B cell (primary cell): ENCODE measurements around the gene SSU72. TPM values are rescaled to one million over a fixed set of nuclear protein-coding genes. Genes with fewer than 3 reads are reported as not detected.

ENCODE experiments used
- ATAC-seq: fragments of 200-7000 bp; cut with Tn5 transposase; one replicate; pipeline ENCODE4 v1.10.0; 2021; ENCODE audit warnings: low read depth, mild to moderate bottlenecking, moderate number of reproducible peaks, moderate library complexity
- CTCF ChIA-PET: fragments of 350-600 bp; sonication (Branson Sonifier 250); formaldehyde crosslinking; loops from one replicate; lab custom pipeline; 2021; ENCODE audit warnings: antibody characterized with exemption, inconsistent platforms; lab: Charles Lee
- POLR2A ChIA-PET: fragments of 350-600 bp; sonication (Branson Sonifier 250); formaldehyde crosslinking; loops from one replicate; lab custom pipeline; 2021; ENCODE audit warnings: antibody characterized with exemption; lab: Charles Lee
- DNase-seq: peaks from one replicate; pipeline ENCODE4 v3.0.0; 2013
- H2AFZ ChIP-seq: 2 replicates; pipeline ENCODE4 v1.6.1; 2012; ENCODE audit warnings: mild to moderate bottlenecking, low read depth, low read length; ENCODE audit not compliant: insufficient read depth, poor library complexity, severe bottlenecking
- H3K27ac ChIP-seq, 2 donors: 1 replicate in 1 of 2; 2 replicates in 1 of 2; pipeline ENCODE4 v1.5.1; 2012 to 2013; ENCODE audit warnings: low read length in 2 of 2, mild to moderate bottlenecking in 2 of 2, moderate library complexity in 1 of 2
- H3K27me3 ChIP-seq, 4 experiments: fragments of 200-600 bp in 1 of 4; sonication (generic) in 1 of 4; replicated peaks in 1 of 4; 1 replicate in 2 of 4; 2 replicates in 2 of 4; pipeline versions ENCODE4 v1.6.1 to v1.7.0; 2013 to 2016; ENCODE audit warnings: low read length in 3 of 4, mild to moderate bottlenecking in 2 of 4, mixed read lengths in 1 of 4, moderate library complexity in 1 of 4; ENCODE audit not compliant: insufficient read depth in 4 of 4, control insufficient read depth in 3 of 4; ENCODE audit errors: control extremely low read depth in 1 of 4
- H3K36me3 ChIP-seq, 2 experiments: replicated peaks in 1 of 2; 1 replicate in 1 of 2; 2 replicates in 1 of 2; pipeline versions ENCODE4 v1.6.1 to v1.7.1; 2013; ENCODE audit warnings: low read length in 1 of 2; ENCODE audit not compliant: insufficient read depth in 2 of 2, control insufficient read depth in 1 of 2; ENCODE audit errors: control extremely low read depth in 1 of 2, extremely low read depth in 1 of 2
- H3K4me1 ChIP-seq, 2 donors: fragments of 200-600 bp in 1 of 2; sonication (generic) in 1 of 2; 1 replicate in 1 of 2; 2 replicates in 1 of 2; pipeline versions ENCODE4 v1.5.1 to v1.6.1; 2013 to 2017; ENCODE audit warnings: low read length in 2 of 2; ENCODE audit not compliant: control insufficient read depth in 2 of 2, insufficient read depth in 2 of 2
- H3K4me2 ChIP-seq: replicated peaks from 2 replicates; pipeline ENCODE3; 2012; ENCODE audit warnings: mild to moderate bottlenecking, low read depth, low read length; ENCODE audit not compliant: poor library complexity, severe bottlenecking
- H3K4me3 ChIP-seq, 5 experiments: fragments of 200-600 bp in 1 of 5; sonication (generic) in 1 of 5; 1 replicate in 3 of 5; 2 replicates in 2 of 5; pipeline versions ENCODE4 v1.5.1 to v1.7.0; 2011 to 2016; ENCODE audit warnings: low read length in 4 of 5, mild to moderate bottlenecking in 4 of 5, low read depth in 2 of 5, control low read depth in 1 of 5, moderate library complexity in 1 of 5; ENCODE audit not compliant: insufficient read depth in 1 of 5; ENCODE audit errors: control extremely low read depth in 1 of 5, extremely low read depth in 1 of 5
- H3K79me2 ChIP-seq: fragments of 200-600 bp; sonication (generic); one replicate; pipeline ENCODE4 v1.6.0; 2016; ENCODE audit warnings: low read length; ENCODE audit not compliant: control insufficient read depth, insufficient read depth
- H3K9ac ChIP-seq: fragments of 200-600 bp; sonication (generic); 2 replicates; pipeline ENCODE4 v1.6.1; 2017; ENCODE audit warnings: mild to moderate bottlenecking, low read length, moderate library complexity
- H3K9me3 ChIP-seq, 3 donors: one replicate each; pipeline versions ENCODE4 v1.6.1 to v1.7.1; 2013; ENCODE audit warnings: low read length in 2 of 3; ENCODE audit not compliant: control insufficient read depth in 2 of 3, insufficient read depth in 1 of 3; ENCODE audit errors: control extremely low read depth in 1 of 3
- H4K20me1 ChIP-seq: 2 replicates; pipeline ENCODE4 v1.6.0; 2012; ENCODE audit warnings: mild to moderate bottlenecking, low read length; ENCODE audit not compliant: insufficient read depth, control insufficient read depth, poor library complexity, severe bottlenecking
- H3K27ac Mint-ChIP-seq: one replicate; pipeline ENCODE4 v1.8.0; 2021; ENCODE audit warnings: mixed read lengths
- H3K27me3 Mint-ChIP-seq: one replicate; pipeline ENCODE4 v1.8.0; 2021; ENCODE audit warnings: mixed read lengths
- H3K4me1 Mint-ChIP-seq: one replicate; pipeline ENCODE4 v1.8.0; 2021; ENCODE audit warnings: mixed read lengths
- H3K4me3 Mint-ChIP-seq: one replicate; pipeline ENCODE4 v1.8.0; 2021; ENCODE audit warnings: mixed read lengths
- H3K9me3 Mint-ChIP-seq: one replicate; pipeline ENCODE4 v1.8.0; 2022; ENCODE audit warnings: mixed read lengths; ENCODE audit not compliant: insufficient read depth
- EZH2 ChIP-seq: IDR thresholded peaks from 2 replicates; pipeline ENCODE4 v1.6.1; 2012; ENCODE audit warnings: borderline replicate concordance, low read depth, mild to moderate bottlenecking, moderate library complexity, low read length; ENCODE audit not compliant: insufficient read depth, poor library complexity, severe bottlenecking
- WGBS: methylation state at CpG from one replicate; pipeline ENCODE4 v1.1.5; 2013; ENCODE audit warnings: missing lambda C conversion rate; ENCODE audit not compliant: insufficient coverage; 5-methylcytosine and 5-hydroxymethylcytosine counted together
- intact Hi-C: fragments of 100-400 bp; cut with micrococcal nuclease; formaldehyde crosslinking; loops from one replicate; pipeline ENCODE4 v1.10.0; 2022
- polyA plus RNA-seq: library from polyadenylated mRNA; depleted of rRNA; stranded (reverse); fragments of >200 nt; gene quantifications from 2 replicates; pipeline ENCODE4 v1.2.3, GENCODE V29; 2012
- total RNA-seq, 2 donors: library from RNA; stranded (reverse); fragments of 120-200 nt in 1 of 2; gene quantifications; 1 replicate in 1 of 2; 2 replicates in 1 of 2; pipeline versions ENCODE4 v1.2.3 to v1.2.4, GENCODE V29; 2013 to 2022
- TF ChIP-seq, protein P1 (sequence below): fragments of 200-600 bp; IDR thresholded peaks from one replicate; pipeline ENCODE4 v1.8.0; 2022; ENCODE audit warnings: antibody characterized with exemption, mild to moderate bottlenecking

Gene SSU72
- total and polyA plus RNA-seq, 2 donors (not counting 1 experiment from before 2014, with no cell fraction given) = 86.8 to 112 TPM

DNA sequence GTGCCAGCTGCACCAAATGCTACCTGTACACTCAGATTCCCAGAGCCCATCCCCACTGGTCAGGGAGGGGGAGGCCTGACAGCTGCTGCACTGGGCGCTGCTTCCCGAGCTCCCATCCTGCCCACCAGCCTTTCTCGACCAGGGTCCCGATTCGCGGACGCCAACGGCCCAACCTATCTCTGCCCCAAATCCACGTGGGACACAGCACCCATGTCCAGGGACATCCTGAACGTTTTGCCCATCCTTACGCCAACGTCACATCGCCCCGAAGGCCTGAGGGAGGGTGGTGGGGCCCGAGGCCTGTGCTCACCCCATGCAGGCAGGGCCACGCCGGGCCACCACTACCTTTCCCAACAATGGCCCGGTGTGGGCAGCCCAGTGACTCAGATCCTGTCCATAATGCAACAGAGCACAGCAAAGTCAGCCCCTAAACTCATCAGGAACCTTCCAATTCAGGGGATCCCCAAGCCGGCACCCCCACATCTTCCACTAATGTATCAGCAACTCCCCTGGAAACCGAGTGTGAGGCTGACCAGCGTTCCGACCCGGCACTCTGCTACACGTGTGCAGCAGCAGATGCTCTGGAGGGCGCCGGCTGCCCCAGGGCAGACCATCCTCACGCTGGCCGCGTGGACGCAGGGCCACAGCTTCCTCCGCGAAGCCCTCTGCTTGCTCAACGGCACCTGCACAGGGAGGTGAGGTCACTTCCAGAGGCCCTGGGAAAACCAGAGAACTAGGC is 23.0 kb downstream of the SSU72 start:
- H3K27ac ChIP-seq = no peak overlapping the region
- no peaks in the 10 kb centered on the region for H3K27me3 ChIP-seq
- peaks cover 42% of the 10 kb centered on the region for H4K20me1 ChIP-seq
- H3K9ac ChIP-seq = no peak overlapping the region
- DNase-seq = no peak
- peaks cover 29% of the 10 kb centered on the region for H3K79me2 ChIP-seq
- H3K36me3 ChIP-seq = peaks cover 0 to 4% of the 10 kb centered on the region in 2 experiments
- no peak for ATAC-seq
- H3K27ac Mint-ChIP-seq = no peak overlapping the region
- H3K9me3 Mint-ChIP-seq = no peaks in the 10 kb centered on the region
- no peaks in the 10 kb centered on the region for H3K9me3 ChIP-seq
- no peak for TF ChIP-seq EZH2
- TF ChIP-seq, protein P1, sequence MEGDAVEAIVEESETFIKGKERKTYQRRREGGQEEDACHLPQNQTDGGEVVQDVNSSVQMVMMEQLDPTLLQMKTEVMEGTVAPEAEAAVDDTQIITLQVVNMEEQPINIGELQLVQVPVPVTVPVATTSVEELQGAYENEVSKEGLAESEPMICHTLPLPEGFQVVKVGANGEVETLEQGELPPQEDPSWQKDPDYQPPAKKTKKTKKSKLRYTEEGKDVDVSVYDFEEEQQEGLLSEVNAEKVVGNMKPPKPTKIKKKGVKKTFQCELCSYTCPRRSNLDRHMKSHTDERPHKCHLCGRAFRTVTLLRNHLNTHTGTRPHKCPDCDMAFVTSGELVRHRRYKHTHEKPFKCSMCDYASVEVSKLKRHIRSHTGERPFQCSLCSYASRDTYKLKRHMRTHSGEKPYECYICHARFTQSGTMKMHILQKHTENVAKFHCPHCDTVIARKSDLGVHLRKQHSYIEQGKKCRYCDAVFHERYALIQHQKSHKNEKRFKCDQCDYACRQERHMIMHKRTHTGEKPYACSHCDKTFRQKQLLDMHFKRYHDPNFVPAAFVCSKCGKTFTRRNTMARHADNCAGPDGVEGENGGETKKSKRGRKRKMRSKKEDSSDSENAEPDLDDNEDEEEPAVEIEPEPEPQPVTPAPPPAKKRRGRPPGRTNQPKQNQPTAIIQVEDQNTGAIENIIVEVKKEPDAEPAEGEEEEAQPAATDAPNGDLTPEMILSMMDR = no peak
- no peak overlapping the region for H2AFZ ChIP-seq
- 96% methylated on average over 33 of the region's 33 CpGs for WGBS
- H3K4me1 Mint-ChIP-seq = peaks cover under 1% of the 10 kb centered on the region
- intact Hi-C loops = no loop called here
- no peak overlapping the region for H3K4me3 ChIP-seq
- no peaks in the 10 kb centered on the region for H3K27me3 Mint-ChIP-seq
- H3K4me2 ChIP-seq = no peak overlapping the region
- POLR2A ChIA-PET = no interaction called here
- CTCF ChIA-PET = no interaction called here
- H3K4me1 ChIP-seq = no peaks in the 10 kb centered on the region
- H3K4me3 Mint-ChIP-seq = no peak overlapping the region

DNA sequence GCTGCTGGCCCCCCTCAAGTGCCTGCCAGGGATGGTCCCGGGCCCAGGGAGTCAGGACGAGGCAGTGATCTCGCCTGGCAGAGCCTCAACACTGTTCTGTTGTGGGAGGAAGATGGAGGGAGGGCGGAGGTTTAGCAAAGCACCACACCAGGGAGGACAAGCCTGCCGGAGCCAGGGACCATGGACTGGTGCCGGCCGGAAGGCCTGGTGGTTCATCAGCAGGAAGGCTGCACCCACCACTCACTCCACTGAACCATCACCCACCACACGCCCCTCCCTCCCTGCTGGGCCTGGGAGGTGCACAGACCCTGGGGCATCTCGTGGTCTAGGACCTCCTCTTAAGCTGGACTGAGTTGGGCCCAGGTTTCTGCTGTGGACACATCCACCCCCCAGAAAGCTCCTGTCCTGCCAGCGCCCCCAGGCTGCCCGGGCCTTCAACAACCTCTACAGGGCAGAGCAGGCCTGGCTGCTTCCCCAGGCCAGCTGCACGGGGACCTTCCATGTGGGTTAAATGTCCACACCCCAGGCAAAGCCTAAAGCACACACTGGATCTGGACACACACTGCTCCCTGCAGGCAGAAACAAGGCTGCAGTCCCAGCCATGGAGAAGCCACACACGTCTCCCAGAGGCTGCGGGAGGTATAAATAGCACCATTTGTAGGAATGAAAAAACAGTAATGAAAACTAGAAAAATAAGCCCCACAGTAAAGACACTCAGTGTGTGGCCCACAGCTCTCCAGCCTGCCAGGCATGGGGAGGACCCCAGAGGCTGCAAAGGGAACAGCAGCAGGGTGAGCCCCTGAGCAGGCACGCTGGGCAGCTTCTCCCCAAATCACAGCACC is 23.9 kb downstream of the SSU72 start:
- WGBS = 97% methylated on average over 11 of the region's 15 CpGs
- Histone ChIP-seq H2AFZ (no peak overlapping the region), H3K4me3 (no peak overlapping the region), H3K79me2 (peaks cover 29% of the 10 kb centered on the region), H3K9ac (no peak overlapping the region), H3K4me2 (no peak overlapping the region), H4K20me1 (peaks cover 43% of the 10 kb centered on the region), H3K4me1 (no peaks in the 10 kb centered on the region), H3K27ac (no peak overlapping the region), H3K27me3 (no peaks in the 10 kb centered on the region), H3K9me3 (no peaks in the 10 kb centered on the region), H3K36me3 (peaks cover 0 to 4% of the 10 kb centered on the region in 2 experiments)
- no peak for TF ChIP-seq EZH2
- TF ChIP-seq, protein P1 = no peak
- ChIA-PET CTCF (no interaction called here), POLR2A (no interaction called here)
- intact Hi-C loops = no loop called here
- H3K9me3 Mint-ChIP-seq = no peaks in the 10 kb centered on the region
- no peaks in the 10 kb centered on the region for H3K4me1 Mint-ChIP-seq
- H3K27ac Mint-ChIP-seq = no peak overlapping the region
- no peak for ATAC-seq
- H3K4me3 Mint-ChIP-seq = no peak overlapping the region
- no peak for DNase-seq
- H3K27me3 Mint-ChIP-seq = no peaks in the 10 kb centered on the region
